ENCODE results near the gene PRRT1B.

Gene PRRT1B

DNA sequence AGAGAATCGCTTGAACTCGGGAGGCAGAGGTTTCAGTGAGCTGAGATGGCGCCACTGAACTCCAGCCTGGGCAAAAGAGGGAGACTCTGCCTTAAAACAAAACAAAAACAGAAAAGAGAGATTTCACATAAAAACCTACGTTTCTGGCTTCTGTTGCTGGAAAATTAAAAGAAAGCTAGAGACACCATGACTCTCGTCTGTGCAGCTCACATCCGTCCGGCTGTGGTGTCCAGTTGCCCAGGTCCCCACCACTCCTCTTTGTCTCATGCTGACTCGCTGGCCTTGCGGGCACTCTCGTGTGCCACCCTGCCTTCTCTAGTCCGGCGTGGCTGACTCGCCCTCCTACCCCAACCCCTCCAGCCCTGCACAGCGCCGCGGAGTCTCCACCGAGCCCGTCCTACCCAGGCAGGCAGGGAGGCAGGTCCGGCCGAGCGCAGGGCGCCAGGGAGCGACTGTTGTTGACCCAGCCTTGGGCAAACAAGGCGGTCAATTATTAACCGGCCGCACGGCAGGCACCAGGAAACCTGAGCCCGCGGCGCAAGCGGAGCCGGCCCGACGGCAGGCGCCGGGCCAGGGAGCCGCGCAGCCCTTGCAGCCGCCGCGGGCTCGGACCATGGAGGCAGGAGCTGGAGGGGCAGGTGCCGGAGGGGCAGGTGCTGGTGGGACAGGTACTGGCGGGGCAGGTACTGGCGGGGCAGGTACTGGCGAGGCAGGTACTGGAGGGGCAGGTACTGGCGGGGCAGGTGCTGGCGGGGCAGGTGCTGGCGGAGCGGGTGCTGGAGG is at the start of gene PRRT1B:
TSS of gene PRRT1B (plus strand) at position 521 of the 783 bp plus-strand sequence. CDS start at position 614, 93 bp downstream.
- H3K9me3 ChIP-seq (replicated peaks; ENCODE audit: insufficient read depth, low read length), result no peaks in the 10 kb centered on the region
- no peak within 1 kb of the TSS for H3K4me3 ChIP-seq (ENCODE audit: low read length)
- H3K4me2 ChIP-seq (ENCODE audit: low read depth, low read length), result no peak within 1 kb of the TSS
- no peaks in the 10 kb centered on the region; the same call in 1 of the 2 replicates for H3K27me3 ChIP-seq (replicated peaks; ENCODE audit: insufficient read depth, low read length)
- no peak within 1 kb of the TSS for H3K9ac ChIP-seq (ENCODE audit: low read length)
- H3K4me1 ChIP-seq (ENCODE audit: low read length), result no peaks in the 10 kb centered on the region
- no peaks in the 10 kb centered on the region for H3K36me3 ChIP-seq (replicated peaks; ENCODE audit: insufficient read depth, low read length)
- DNase-seq, result no peak
- no peaks in the 10 kb centered on the region for H3F3A ChIP-seq (ENCODE audit: insufficient read depth, low read length)
- no peak within 1 kb of the TSS for H3K27ac ChIP-seq (ENCODE audit: low read length)
- H3K79me2 ChIP-seq (ENCODE audit: low read length), result no peaks in the 10 kb centered on the region
- no peaks in the 10 kb centered on the region for H3K9me2 ChIP-seq (replicated peaks; ENCODE audit: insufficient read depth, low read length)
- no peak within 1 kb of the TSS for H2AFZ ChIP-seq (ENCODE audit: low read length)
- H4K20me1 ChIP-seq (ENCODE audit: insufficient read depth, low read length), result no peaks in the 10 kb centered on the region
- no peak for TF ChIP-seq EZH2phosphoT487 (IDR thresholded peaks at IDR 0.05; ENCODE audit: low read length)

DNA sequence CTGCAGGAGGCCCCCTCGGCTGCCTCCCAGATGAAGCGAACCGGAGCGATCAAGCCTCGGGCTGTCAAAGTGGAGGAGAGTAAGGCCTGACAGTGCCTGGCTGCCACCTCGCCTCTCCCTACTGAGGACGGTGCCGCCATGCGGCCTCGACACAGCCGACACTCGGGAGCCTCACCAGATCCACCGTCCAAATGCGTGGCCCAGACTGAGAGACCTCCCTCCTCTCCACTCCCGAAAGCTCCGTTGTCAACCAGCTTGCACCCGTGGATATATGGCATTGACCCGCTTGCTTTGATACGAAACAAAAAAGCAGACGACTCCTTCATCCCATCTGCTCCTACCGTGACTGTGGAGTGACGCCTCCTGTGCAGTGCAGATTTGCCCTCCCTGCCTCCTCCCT is 49.5 kb upstream of the PRRT1B start:
- no peaks in the 10 kb centered on the region for H4K20me1 ChIP-seq (ENCODE audit: insufficient read depth, low read length)
- no peaks in the 10 kb centered on the region for H3K27me3 ChIP-seq (replicated peaks; ENCODE audit: insufficient read depth, low read length)
- H3K79me2 ChIP-seq (ENCODE audit: low read length), result peaks cover 76% of the 10 kb centered on the region
- H3K4me3 ChIP-seq (ENCODE audit: low read length), result no peak overlapping the region
- H3K9ac ChIP-seq (ENCODE audit: low read length), result no peak overlapping the region
- TF ChIP-seq EZH2 (optimal IDR thresholded peaks at IDR 0.05; ENCODE audit: low read depth, low read length) (no peak), EZH2phosphoT487 (IDR thresholded peaks at IDR 0.05; ENCODE audit: low read length) (no peak)
- TF ChIP-seq, protein P1, sequence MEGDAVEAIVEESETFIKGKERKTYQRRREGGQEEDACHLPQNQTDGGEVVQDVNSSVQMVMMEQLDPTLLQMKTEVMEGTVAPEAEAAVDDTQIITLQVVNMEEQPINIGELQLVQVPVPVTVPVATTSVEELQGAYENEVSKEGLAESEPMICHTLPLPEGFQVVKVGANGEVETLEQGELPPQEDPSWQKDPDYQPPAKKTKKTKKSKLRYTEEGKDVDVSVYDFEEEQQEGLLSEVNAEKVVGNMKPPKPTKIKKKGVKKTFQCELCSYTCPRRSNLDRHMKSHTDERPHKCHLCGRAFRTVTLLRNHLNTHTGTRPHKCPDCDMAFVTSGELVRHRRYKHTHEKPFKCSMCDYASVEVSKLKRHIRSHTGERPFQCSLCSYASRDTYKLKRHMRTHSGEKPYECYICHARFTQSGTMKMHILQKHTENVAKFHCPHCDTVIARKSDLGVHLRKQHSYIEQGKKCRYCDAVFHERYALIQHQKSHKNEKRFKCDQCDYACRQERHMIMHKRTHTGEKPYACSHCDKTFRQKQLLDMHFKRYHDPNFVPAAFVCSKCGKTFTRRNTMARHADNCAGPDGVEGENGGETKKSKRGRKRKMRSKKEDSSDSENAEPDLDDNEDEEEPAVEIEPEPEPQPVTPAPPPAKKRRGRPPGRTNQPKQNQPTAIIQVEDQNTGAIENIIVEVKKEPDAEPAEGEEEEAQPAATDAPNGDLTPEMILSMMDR (IDR thresholded peaks at IDR 0.05; ENCODE audit: low read length), result no peak
- no peak for DNase-seq
- H3F3A ChIP-seq (ENCODE audit: insufficient read depth, low read length), result peaks cover 30% of the 10 kb centered on the region
- H2AFZ ChIP-seq (ENCODE audit: low read length), result no peak overlapping the region
- no peak overlapping the region for H3K4me2 ChIP-seq (ENCODE audit: low read depth, low read length)
- H3K4me1 ChIP-seq (ENCODE audit: low read length), result peaks cover 25% of the 10 kb centered on the region
- H3K36me3 ChIP-seq (replicated peaks; ENCODE audit: insufficient read depth, low read length), result peaks cover 14% of the 10 kb centered on the region
- no peaks in the 10 kb centered on the region for H3K9me3 ChIP-seq (replicated peaks; ENCODE audit: insufficient read depth, low read length)
- no peak overlapping the region for H3K27ac ChIP-seq (ENCODE audit: low read length)
- H3K9me2 ChIP-seq (replicated peaks; ENCODE audit: insufficient read depth, low read length), result no peaks in the 10 kb centered on the region

DNA sequence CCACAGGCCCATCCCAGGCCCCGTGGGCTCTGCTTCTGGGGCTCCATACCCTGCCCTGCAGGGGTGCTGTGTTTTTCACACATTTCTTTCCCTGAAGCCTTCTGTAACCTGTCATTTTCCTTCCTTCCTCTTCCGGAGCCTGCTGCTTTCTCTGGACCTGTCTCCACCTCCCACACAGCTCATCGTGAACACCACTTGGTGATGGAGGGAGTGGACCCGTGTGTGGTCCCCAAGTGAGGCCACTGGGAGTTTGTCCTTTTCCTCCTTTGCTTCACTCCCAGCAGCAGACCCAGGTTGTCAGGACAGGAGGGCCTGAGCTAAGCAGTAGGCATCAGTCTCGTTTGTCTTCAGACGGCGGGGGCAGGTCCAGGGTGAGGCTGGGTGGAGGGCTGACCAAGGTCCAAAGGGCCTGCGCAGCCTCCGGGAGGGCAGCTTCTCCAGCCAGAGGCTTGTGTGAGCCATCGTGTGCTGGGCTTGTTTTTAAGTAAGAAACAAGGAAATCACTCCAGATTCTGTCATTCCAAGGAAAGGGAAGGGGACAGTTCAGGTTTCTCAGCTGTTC is 48.4 kb upstream of the PRRT1B start:
- Histone ChIP-seq H3K9me3 (replicated peaks; ENCODE audit: insufficient read depth, low read length) (no peaks in the 10 kb centered on the region), H3K9me2 (replicated peaks; ENCODE audit: insufficient read depth, low read length) (no peaks in the 10 kb centered on the region), H3K4me1 (ENCODE audit: low read length) (peaks cover 36% of the 10 kb centered on the region), H3K79me2 (ENCODE audit: low read length) (peaks cover 66% of the 10 kb centered on the region), H3K4me2 (ENCODE audit: low read depth, low read length) (no peak overlapping the region), H3K4me3 (ENCODE audit: low read length) (no peak overlapping the region), H3K36me3 (replicated peaks; ENCODE audit: insufficient read depth, low read length) (peaks cover 6% of the 10 kb centered on the region; the same call in 1 of the 2 replicates), H3K27me3 (replicated peaks; ENCODE audit: insufficient read depth, low read length) (no peaks in the 10 kb centered on the region), H2AFZ (ENCODE audit: low read length) (no peak overlapping the region), H3K9ac (ENCODE audit: low read length) (no peak overlapping the region), H3F3A (ENCODE audit: insufficient read depth, low read length) (peaks cover 41% of the 10 kb centered on the region), H4K20me1 (ENCODE audit: insufficient read depth, low read length) (no peaks in the 10 kb centered on the region), H3K27ac (ENCODE audit: low read length) (no peak overlapping the region)
- no peak for DNase-seq
- TF ChIP-seq, protein P1 (IDR thresholded peaks at IDR 0.05; ENCODE audit: low read length), result no peak
- TF ChIP-seq EZH2phosphoT487 (IDR thresholded peaks at IDR 0.05; ENCODE audit: low read length) (no peak), EZH2 (optimal IDR thresholded peaks at IDR 0.05; ENCODE audit: low read depth, low read length) (no peak)
